ENCODE results near the gene KRT76.

GRCh38 chr12:52752516-52752915, 24.6 kb downstream of the KRT76 start:
- TF ChIP-seq CTCF (IDR thresholded peaks at IDR 0.05 in 4 of 5, conservative IDR thresholded peaks at IDR 0.05 in 1 of 5): no peak
- TF ChIP-seq POLR2A (IDR thresholded peaks at IDR 0.05): no peak

Data from gastrocnemius medialis (tissue), 4 donors.